ENCODE data around the gene CDHR1.

GRCh38 chr10:84221916-84222315, 27.6 kb downstream of the CDHR1 start:
- TF ChIP-seq CTCF (conservative IDR thresholded peaks at IDR 0.05 in 1 of 2, IDR thresholded peaks at IDR 0.05 in 1 of 2; ENCODE audit: low read depth in 1 of 2, low read length in 2 of 2) (no peak), EZH2 (IDR thresholded peaks at IDR 0.05; ENCODE audit: low read length, missing control alignments) (no peak)
